Mesodermal cell (in vitro differentiated cells): ENCODE measurements around the gene ATP6V0A1.

Source experiments
- H3K27ac ChIP-seq: 2 replicates; pipeline ENCODE4 v1.7.0; 2013; ENCODE audit warnings: mild to moderate bottlenecking, low read depth, low read length, moderate library complexity; ENCODE audit not compliant: severe bottlenecking
- H3K36me3 ChIP-seq: 2 replicates; pipeline ENCODE4 v1.7.1; 2013; ENCODE audit warnings: mild to moderate bottlenecking, low read length, moderate library complexity; ENCODE audit not compliant: control insufficient read depth, insufficient read depth
- H3K4me1 ChIP-seq: one replicate; pipeline ENCODE4 v1.7.1; 2013; ENCODE audit warnings: mild to moderate bottlenecking, low read length; ENCODE audit not compliant: insufficient read depth, control insufficient read depth, poor library complexity, severe bottlenecking
- H3K4me3 ChIP-seq: 2 replicates; pipeline ENCODE4 v1.7.0; 2013; ENCODE audit warnings: low read length, control low read depth, mild to moderate bottlenecking; ENCODE audit not compliant: insufficient read depth, poor library complexity, severe bottlenecking; ENCODE audit errors: extremely low read depth
- H3K9me3 ChIP-seq: 2 replicates; pipeline ENCODE4 v1.7.1; 2013; ENCODE audit warnings: mild to moderate bottlenecking, low read length, moderate library complexity; ENCODE audit not compliant: control insufficient read depth
- WGBS, 2 experiments: methylation state at CpG; one replicate each; pipeline ENCODE4 v1.1.5; 2013; ENCODE audit warnings: missing lambda C conversion rate in 2 of 2; ENCODE audit not compliant: insufficient coverage in 2 of 2; 5-methylcytosine and 5-hydroxymethylcytosine counted together

Gene ATP6V0A1

GRCh38 chr17:42421507-42422338 is 37.0 kb upstream of the ATP6V0A1 start:
- Histone ChIP-seq H3K4me3 (peak overlapping the region; percentile 95), H3K9me3 (no peaks in the 10 kb centered on the region), H3K36me3 (peaks cover 14% of the 10 kb centered on the region), H3K4me1 (peaks cover 20% of the 10 kb centered on the region), H3K27ac (peak overlapping the region; percentile 89)
- 1 to 2% methylated on average over 32 to 38 of the region's 59 CpGs for WGBS, 2 experiments

GRCh38 chr17:42422412-42422957 is 36.2 kb upstream of the ATP6V0A1 start:
- H3K27ac ChIP-seq = peak overlapping the region; percentile 89
- H3K9me3 ChIP-seq = no peaks in the 10 kb centered on the region
- peak overlapping the region; percentile 95 for H3K4me3 ChIP-seq
- H3K36me3 ChIP-seq = peaks cover 8% of the 10 kb centered on the region
- WGBS, 2 experiments = 0% methylated on average over 32 to 39 of the region's 44 CpGs
- H3K4me1 ChIP-seq = peaks cover 20% of the 10 kb centered on the region

- 0 to 1% methylated on average over 36 to 49 of the region's 58 CpGs for WGBS, 2 experiments
- peak within 1 kb of the TSS; percentile 95 for H3K4me3 ChIP-seq
- peaks cover 3% of the 10 kb centered on the region for H3K36me3 ChIP-seq
- H3K27ac ChIP-seq = peak within 1 kb of the TSS; percentile 89
- H3K9me3 ChIP-seq = no peaks in the 10 kb centered on the region
- H3K4me1 ChIP-seq = peaks cover 20% of the 10 kb centered on the region
These were observed 35.5 kb upstream of the ATP6V0A1 start, which contains the start of gene CAVIN1 for GRCh38 chr17:42422958-42423712. Gene CAVIN1 (minus strand): TSS chr17:42423256. CDS start chr17:42423097, 159 bp downstream.

DNA sequence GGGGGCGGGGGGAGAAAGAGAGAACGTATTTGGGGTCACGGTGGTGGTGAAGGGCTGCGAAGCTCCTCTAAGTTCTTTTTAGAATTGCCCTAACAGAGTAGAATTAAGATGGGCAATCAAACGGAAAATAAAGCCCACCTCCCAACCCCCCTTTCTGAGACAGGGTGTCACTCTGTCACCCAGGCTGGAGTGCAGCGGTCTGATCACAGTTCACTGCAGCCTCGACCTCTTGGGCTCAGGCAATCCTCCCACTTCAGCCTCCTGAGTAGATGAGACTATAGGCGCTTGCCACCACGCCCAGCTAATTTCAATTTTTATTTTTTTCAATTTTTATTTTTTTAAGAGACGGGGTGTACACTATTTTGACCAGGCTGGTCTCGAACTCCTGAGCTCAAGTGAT is 34.9 kb upstream of the ATP6V0A1 start:
- Histone ChIP-seq H3K27ac (peak overlapping the region; percentile 69), H3K36me3 (peaks cover 3% of the 10 kb centered on the region), H3K4me3 (peak overlapping the region; percentile 95), H3K9me3 (no peaks in the 10 kb centered on the region), H3K4me1 (peaks cover 17% of the 10 kb centered on the region)
- WGBS, 2 experiments = 78 to 83% methylated on average over 5 of the region's 11 CpGs

DNA sequence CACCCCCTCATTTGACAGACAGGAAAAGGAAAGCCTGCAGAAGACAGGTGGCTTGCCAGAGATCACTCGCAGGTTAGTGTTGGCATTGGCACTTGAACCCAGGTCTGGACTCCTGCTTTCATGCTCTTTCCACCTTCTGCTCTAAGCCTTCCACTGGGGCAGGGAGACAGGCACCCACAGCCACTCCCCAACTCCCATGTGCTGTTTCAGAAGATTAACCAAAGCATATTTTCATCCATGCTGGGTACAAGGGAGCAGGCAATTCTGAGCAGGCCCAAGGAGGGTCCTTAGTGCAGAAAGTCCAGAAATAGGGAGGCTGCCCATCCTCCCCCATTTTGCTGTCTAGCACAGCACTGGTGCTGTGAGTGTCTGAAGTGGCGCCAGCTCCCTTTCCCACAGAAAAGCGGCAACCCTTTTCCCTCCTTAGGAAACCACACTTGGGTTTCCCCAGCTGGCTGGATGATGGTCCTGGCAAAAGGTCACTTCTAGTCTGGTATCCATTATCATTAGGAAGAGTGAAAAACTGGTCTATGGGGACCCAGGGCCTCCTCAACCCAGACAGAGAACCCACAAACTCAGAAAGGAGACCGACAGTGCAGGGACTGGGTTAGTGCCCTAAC is 33.6 kb upstream of the ATP6V0A1 start:
- peaks cover 8% of the 10 kb centered on the region for H3K4me1 ChIP-seq
- WGBS, 2 experiments = 67 to 100% methylated on average over 1 of the region's 4 CpGs
- no peak overlapping the region for H3K27ac ChIP-seq
- peaks cover 3% of the 10 kb centered on the region for H3K36me3 ChIP-seq
- no peak overlapping the region for H3K4me3 ChIP-seq
- no peaks in the 10 kb centered on the region for H3K9me3 ChIP-seq

DNA sequence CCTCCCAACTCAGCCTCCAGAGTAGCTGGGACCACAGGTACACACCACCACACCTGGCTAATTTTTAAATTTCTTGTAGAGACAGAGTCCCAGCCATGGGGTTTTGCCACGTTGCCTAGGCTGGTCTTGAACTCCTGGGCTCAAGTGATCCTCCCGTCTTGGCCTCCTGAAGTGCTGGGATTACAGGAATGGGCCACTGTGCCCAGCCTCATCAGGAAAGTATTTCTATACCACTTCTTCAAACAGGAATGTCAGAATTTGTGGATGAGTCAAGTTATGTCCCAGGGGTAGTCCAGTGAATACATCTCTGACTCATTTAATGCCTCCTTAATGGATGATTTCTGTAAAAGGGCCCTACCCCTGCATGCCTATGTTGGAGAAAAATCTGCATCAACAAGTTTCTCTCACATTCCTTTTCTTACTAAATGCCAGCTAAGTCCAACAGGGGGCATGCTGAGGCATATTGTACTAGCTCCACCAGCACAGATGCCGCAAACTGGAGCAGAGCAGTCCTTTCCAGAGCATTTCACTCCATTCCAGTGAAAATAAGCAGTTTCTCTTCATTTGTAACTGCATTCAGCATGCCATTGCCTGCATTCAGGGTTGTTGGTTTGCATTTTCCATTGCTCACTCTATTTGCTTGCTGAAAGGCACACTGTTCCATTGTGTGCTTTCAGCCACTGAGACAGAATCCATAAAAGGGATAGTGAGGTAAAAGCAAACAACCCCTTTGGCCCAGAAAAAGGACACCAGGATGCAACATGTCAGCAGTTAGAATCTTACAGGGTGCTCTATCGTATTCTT is 30.3 kb upstream of the ATP6V0A1 start:
- WGBS, 2 experiments = 65 to 75% methylated on average over 3 of the region's 4 CpGs
- H3K4me3 ChIP-seq = no peak overlapping the region
- H3K9me3 ChIP-seq = no peaks in the 10 kb centered on the region
- H3K36me3 ChIP-seq = no peaks in the 10 kb centered on the region
- H3K27ac ChIP-seq = peak overlapping the region; percentile 55
- peaks cover 6% of the 10 kb centered on the region for H3K4me1 ChIP-seq

DNA sequence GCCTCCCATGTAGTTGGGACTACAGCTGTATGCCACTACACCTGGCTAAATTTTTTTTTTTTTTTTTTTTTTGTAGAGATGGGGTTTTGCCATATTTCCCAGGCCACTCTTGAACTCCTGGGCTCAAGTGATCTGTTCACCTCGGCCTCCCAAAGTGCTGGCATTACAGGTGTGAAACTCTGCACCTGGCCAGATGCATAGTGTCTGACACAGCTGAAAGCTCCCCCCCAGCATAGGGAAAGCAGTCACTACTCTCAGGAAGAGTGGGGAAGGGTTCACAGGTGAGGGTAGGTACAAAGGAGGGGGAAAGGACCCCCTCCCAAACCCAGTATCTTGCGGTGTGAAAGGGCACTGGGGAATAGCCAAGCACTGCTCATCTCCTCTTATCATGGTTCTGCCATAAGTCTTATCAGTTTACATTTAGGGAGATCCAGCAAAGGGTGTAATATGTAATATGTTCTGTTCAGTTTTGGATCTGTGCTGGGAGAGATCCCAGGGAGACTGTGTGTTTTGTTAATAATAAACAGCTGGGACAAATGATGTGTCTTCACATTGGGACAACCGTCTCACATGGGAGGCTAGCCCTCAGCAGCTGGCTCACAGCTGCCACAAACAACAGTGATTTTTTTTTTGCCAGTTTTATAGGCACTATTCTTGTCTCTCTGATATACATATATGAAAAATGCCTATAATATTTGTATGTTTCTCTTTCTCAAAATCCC is 28.8 kb upstream of the ATP6V0A1 start:
- H3K36me3 ChIP-seq = no peaks in the 10 kb centered on the region
- H3K4me1 ChIP-seq = no peaks in the 10 kb centered on the region
- no peak overlapping the region for H3K27ac ChIP-seq
- WGBS, 2 experiments = 100% methylated on average over 1 of the region's 3 CpGs; no CpG with 5 or more reads in 1 of the 2 experiments
- no peak overlapping the region for H3K4me3 ChIP-seq
- H3K9me3 ChIP-seq = no peaks in the 10 kb centered on the region

DNA sequence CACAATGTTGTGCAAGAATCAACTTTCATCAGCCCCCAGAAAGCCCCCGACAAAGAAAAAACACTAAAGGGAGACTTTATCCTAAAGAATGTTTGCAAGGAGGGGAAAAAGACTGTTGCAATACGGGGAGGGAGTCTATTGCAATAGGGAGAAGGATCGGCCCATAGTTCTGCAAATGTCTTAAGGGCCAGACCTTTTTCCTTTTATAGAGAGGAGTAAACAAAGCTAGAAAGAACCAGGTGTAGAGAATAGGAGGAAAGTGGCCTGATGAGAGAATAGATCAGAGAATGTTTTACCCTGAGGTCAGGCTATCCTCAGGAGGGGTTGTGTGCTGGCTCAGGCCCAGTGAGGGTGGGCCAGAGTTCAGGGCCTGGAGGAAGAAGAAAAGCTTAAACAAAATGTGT is 26.9 kb upstream of the ATP6V0A1 start:
- no peak overlapping the region for H3K27ac ChIP-seq
- WGBS, 2 experiments = 75 to 89% methylated on average over 2 of the region's 3 CpGs

DNA sequence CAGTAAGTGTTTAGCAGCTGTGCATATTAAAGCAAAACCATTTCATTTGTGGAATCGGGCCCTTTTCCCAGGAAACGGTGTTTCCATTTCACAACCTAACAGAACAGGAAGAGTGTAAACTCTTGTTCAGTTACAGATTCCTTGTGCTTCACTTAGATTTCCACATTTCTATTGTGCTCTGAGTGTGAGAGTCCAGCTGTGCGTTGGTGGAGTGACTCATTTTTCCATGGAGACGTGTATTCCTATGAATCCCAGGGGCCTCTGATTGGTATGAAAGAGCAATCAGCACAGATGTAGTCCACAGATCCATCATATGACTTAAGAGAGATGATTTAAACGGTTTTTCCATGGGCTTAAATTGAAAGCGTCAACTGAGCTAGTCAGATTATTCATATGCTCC is 22.3 kb upstream of the ATP6V0A1 start:
- Histone ChIP-seq H3K9me3 (no peaks in the 10 kb centered on the region), H3K27ac (peak overlapping the region; percentile 10), H3K4me1 (no peaks in the 10 kb centered on the region), H3K36me3 (no peaks in the 10 kb centered on the region), H3K4me3 (no peak overlapping the region)
- WGBS, 2 experiments = 93 to 100% methylated on average over 1 to 3 of the region's 6 CpGs

More for the DNA sequence above, 26.9 kb upstream of the ATP6V0A1 start:
- H3K4me3 ChIP-seq = no peak overlapping the region
- no peaks in the 10 kb centered on the region for H3K9me3 ChIP-seq
- H3K36me3 ChIP-seq = no peaks in the 10 kb centered on the region
- H3K4me1 ChIP-seq = no peaks in the 10 kb centered on the region
